Type B pancreatic cell (in vitro differentiated cells): Measurements from ENCODE around the gene RWDD1. TPM values are rescaled to one million over a fixed set of nuclear protein-coding genes. Genes with fewer than 3 reads are reported as not detected.

Source experiments
- DNase-seq: peaks from one replicate; pipeline ENCODE4 v3.0.0; 2021; ENCODE audit warnings: mixed read lengths; ENCODE audit not compliant: unreplicated experiment; ENCODE audit errors: extremely low spot score
- H3K27ac Mint-ChIP-seq: 2 replicates; pipeline ENCODE4 v1.8.0; 2021; ENCODE audit warnings: mild to moderate bottlenecking, mixed read lengths
- H3K27me3 Mint-ChIP-seq: 2 replicates; pipeline ENCODE4 v1.8.0; 2021; ENCODE audit warnings: mixed read lengths
- H3K36me3 Mint-ChIP-seq: 2 replicates; pipeline ENCODE4 v1.8.0; 2021; ENCODE audit warnings: mixed read lengths
- H3K4me1 Mint-ChIP-seq: one replicate; pipeline ENCODE4 v1.8.0; 2021; ENCODE audit warnings: mixed read lengths; ENCODE audit not compliant: unreplicated experiment
- H3K4me3 Mint-ChIP-seq: 2 replicates; pipeline ENCODE4 v1.8.0; 2021; ENCODE audit warnings: mild to moderate bottlenecking, mixed read lengths
- H3K9me3 Mint-ChIP-seq: 2 replicates; pipeline ENCODE4 v1.8.0; 2021; ENCODE audit warnings: mixed read lengths
- total RNA-seq: library from RNA; stranded (reverse); gene quantifications from 2 replicates; pipeline ENCODE4 v1.2.1, GENCODE V29; 2021; ENCODE audit warnings: low replicate concordance
- TF ChIP-seq, protein P1 (sequence below): fragments of 200-600 bp; sonication (generic); conservative IDR thresholded peaks from 2 replicates; pipeline ENCODE4 v1.5.0; 2021; ENCODE audit warnings: antibody characterized with exemption, mild to moderate bottlenecking

RWDD1 gene
- total RNA-seq, 1 donor from 2014 or later: 40.0 TPM

GRCh38 chr6:116631379-116631990 is 60.2 kb downstream of the RWDD1 start:
- Mint-ChIP-seq H3K27ac (no peak overlapping the region), H3K4me1 (no peaks in the 10 kb centered on the region), H3K4me3 (no peak overlapping the region), H3K9me3 (no peaks in the 10 kb centered on the region), H3K36me3 (peaks cover 8% of the 10 kb centered on the region), H3K27me3 (no peaks in the 10 kb centered on the region)
- DNase-seq: no peak
- TF ChIP-seq, protein P1, sequence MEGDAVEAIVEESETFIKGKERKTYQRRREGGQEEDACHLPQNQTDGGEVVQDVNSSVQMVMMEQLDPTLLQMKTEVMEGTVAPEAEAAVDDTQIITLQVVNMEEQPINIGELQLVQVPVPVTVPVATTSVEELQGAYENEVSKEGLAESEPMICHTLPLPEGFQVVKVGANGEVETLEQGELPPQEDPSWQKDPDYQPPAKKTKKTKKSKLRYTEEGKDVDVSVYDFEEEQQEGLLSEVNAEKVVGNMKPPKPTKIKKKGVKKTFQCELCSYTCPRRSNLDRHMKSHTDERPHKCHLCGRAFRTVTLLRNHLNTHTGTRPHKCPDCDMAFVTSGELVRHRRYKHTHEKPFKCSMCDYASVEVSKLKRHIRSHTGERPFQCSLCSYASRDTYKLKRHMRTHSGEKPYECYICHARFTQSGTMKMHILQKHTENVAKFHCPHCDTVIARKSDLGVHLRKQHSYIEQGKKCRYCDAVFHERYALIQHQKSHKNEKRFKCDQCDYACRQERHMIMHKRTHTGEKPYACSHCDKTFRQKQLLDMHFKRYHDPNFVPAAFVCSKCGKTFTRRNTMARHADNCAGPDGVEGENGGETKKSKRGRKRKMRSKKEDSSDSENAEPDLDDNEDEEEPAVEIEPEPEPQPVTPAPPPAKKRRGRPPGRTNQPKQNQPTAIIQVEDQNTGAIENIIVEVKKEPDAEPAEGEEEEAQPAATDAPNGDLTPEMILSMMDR: no peak

- TF ChIP-seq, protein P1: peak; percentile 35
- H3K27me3 Mint-ChIP-seq: no peaks in the 10 kb centered on the region
- DNase-seq: no peak
- no peaks in the 10 kb centered on the region for H3K4me1 Mint-ChIP-seq
- peaks cover 19% of the 10 kb centered on the region for H3K36me3 Mint-ChIP-seq
- H3K27ac Mint-ChIP-seq: no peak overlapping the region
- H3K9me3 Mint-ChIP-seq: no peaks in the 10 kb centered on the region
- no peak overlapping the region for H3K4me3 Mint-ChIP-seq
Measured at GRCh38 chr6:116633685-116634084, 62.4 kb downstream of the RWDD1 start.

Other genes starting within 250 kb of the RWDD1 start
- 16.7 and 80.5 TPM in 2 replicates for gene DSE, start 200.6 kb upstream of the RWDD1 start, total RNA-seq
- 0.99 and 1.6 TPM in 2 replicates for gene CALHM6, start 110.1 kb upstream of the RWDD1 start, total RNA-seq
- 0.10 and 0.46 TPM in 2 replicates for gene CALHM5, start 59.9 kb upstream of the RWDD1 start, total RNA-seq
- 0.27 and 0.31 TPM in 2 replicates for gene TRAPPC3L, start 25.8 kb upstream of the RWDD1 start, total RNA-seq
- gene CALHM4, start 17.8 kb upstream of the RWDD1 start, total RNA-seq: not detected in 2 replicates
- 0.95 and 4.4 TPM in 2 replicates for gene RSPH4A, start 45.0 kb downstream of the RWDD1 start, total RNA-seq
- 9.6 and 12.9 TPM in 2 replicates for gene ZUP1, start 97.3 kb downstream of the RWDD1 start, total RNA-seq
- gene KPNA5, start 109.7 kb downstream of the RWDD1 start, total RNA-seq: 9.6 and 12.6 TPM in 2 replicates
- 1.8 and 3.5 TPM in 2 replicates for gene FAM162B, start 194.2 kb downstream of the RWDD1 start, total RNA-seq